ENCODE measurements around the gene ELL.
A peak's percentile ranks its signal among the peaks of the same experiment; 100 is the strongest.

The ELL gene

GRCh38 chr19:18504886-18505610, 16.8 kb downstream of the ELL start:
- DNase-seq (ENCODE audit: low read depth in 2 of 2): no peak

DNA sequence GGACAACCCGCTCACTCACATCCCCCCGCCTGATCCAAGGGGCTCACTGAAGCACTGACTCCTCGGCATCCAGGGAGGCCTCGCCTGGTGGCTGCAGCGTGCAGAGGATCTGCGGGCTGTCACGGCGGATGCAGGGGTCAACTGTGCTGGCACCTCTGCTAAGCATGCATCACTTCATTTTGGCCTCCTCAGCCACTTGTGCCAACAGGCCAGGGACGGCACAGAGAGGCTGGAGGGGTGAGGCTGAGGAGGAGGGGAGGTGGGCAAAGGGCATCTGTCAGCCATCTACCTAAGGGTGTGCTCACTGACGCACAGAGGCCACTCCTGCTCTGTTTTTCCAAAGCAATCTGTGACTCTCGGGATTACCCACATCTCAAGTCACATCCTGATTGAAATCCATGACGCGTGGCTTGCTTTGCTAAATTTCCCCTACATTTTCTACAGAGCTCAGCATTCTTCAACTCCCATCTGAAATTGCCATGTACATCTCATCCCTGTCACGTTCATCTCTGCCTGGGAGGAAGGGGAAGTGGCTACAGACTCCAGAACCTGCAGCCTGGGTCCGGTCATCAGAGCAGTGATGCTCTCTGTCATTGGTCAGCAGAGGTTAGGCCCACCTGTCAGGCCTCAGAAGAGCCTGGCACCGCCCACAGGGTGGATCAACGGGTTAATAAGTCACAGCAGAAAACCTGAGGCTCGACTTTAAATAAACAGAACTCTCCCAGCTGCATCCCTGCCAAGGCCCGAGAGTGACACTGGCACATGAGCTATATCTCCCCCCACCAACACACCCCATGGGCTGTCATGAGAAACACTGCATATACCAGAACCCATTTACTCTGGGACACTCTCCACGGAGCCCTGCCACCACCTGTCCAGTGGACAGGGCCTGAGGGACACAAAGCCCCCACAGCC, 17.6 kb downstream of the ELL start:
- DNase-seq (ENCODE audit: low read depth in 2 of 2): no peak

DNA sequence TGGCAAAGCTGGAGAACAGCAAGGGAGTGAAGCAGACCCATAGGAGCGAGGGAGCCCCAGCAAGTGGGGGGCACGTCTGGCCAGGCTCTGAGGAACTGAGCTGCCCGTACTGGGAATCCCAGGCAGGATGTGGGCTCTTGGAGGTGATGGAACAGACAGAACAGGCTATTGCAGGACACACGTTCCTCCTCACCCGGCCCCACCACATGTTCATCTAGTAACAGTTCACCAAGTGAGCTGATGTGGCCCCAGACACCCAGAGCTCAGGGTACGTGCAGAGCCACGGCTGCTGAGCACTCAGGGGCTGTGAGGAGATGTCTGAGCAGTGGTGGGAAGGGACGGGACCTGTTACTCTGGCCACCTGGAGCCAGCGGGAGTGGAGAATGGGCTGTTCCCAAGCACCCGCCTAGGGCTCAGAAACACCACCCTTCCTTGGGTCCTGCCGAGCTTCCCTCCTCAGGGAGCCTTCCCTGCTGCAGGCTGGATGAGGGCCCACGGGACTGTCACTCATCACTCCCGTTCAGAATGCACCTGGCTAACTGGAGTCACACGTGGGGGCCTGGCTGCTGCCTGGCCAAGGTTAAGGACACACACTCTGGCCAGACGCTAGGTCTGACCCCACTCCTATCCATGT, 18.4 kb downstream of the ELL start:
- no peak for DNase-seq (ENCODE audit: low read depth in 2 of 2)

GRCh38 chr19:18502638-18503294, 19.1 kb downstream of the ELL start:
- no peak for DNase-seq (ENCODE audit: low read depth in 2 of 2)

DNA sequence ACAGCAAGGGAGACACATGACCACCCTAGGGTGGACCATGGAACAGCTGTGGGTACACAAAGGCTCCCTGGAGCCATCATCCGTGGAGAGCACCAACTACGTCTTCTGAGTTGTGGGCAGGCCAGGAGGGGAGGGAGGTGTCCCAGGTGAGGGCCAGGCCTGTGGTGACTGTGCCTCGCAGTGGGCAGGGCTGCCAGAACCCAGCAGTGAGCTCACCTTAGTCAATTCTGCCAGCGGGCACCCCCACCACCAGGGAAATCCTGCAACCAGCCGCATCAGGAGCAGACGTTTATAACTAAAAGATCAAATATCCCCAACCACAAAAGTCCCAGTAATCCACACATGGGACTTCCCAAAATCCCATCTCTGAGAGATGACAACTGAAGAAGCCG, 19.6 kb downstream of the ELL start:
- no peak for DNase-seq (ENCODE audit: low read depth in 2 of 2)

DNA sequence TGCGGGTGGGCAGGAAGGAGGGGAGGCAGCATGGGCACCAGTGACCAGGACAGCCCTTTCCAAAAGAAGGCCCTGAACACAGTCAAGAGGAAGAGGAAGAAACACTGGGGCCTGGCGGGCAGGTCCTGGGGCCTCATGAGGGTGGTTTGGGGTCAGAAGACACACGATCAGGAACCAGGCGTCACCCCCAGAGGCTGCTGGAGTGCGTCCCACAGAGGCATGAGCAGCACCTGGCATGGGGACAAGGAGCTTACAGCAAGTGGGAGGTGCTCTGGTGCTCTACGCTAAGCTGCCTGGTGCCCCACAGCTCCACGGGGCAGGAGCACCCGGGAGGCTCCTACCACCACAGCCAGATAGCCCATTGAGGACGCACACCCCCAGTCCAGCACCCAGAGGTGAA, 20.0 kb downstream of the ELL start:
- DNase-seq (ENCODE audit: low read depth in 2 of 2): no peak

DNA sequence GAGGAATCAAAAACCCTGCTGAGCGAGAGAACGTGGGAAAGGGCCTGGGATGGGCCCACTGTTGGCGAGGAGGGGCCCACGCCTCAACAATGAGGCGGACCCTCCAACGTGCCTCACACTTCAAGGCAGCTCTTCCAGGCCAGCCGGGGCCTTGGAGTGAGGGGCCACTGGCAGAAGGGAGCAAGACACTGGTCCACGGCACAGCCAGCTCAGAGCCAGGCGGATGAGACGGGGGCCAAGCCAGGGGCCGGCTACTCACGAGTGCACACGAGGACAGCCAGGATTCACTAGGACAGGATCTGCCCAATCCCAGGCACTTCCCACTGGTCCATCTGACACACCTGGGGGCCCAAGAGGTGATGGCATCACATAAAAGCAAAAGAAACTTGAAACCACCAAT, 20.5 kb downstream of the ELL start:
- no peak for DNase-seq (ENCODE audit: low read depth in 2 of 2)

- no peak for DNase-seq (ENCODE audit: low read depth in 2 of 2)
Observed at GRCh38 chr19:18500799-18501198, 21.1 kb downstream of the ELL start.

DNA sequence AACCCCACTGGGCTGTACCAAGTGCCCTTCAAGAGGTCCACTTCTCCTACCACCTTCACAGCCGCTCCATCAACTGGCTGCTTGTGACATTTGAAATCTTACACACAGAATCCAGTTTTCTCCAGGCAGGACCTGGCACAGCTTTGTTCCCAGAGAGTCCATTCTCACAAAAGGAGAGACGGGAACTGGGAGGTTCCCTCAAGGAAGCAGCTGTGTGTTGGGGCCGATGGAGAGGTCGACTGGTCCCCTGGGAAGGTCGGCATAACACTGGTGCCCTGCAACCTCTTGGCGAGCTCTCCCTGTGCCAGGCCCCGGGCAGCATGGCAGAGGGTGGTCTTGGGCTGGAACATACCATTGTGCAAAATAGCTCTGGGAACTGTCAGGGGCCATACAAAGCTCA, 21.5 kb downstream of the ELL start:
- no peak for DNase-seq (ENCODE audit: low read depth in 2 of 2)

DNA sequence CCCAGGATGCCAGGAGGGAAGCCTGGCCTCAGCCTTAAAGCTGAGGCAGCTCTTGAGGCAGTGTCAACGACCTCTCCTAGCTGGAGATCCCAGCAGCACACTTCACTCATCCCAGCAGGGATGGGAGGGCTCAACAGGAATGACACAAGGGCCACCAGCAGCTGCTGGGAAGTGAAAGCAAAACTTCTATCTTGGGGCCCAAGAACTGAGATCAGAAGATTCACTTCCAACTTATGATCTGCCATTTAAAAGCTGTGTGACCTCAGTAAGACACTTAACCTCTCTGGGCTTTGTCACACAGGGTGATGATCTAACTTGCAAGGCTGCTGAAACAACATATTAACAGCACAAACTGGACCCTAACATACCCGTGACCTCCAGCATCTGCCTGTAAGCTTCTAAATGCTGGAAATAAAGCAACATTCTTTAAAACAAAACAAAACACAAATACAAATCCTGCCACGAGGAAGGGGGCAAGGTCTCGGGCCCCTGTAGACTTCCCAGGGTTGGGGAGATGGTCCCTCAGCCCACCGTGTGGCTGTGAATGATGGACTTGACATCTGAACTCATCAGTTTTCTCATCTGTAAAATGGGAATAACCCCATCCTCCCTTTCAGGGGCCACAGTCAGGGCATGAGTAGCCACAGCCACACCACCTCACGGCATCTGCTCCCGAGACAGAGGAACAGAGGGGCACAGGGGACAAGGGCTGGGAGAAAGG, 22.7 kb downstream of the ELL start:
- no peak for DNase-seq (ENCODE audit: low read depth in 2 of 2)

DNA sequence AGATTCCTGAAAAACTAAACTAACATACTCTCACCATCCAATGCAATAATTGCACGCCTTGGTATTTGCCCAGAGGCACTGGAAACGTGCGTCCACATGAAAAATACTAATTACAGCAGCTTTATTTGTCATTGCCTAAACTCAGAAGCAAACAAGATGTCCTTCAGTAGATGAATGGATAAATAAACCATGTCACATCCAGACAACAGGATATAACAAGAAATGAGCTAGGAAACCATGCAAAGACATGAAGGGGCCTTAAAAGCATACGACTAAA, 25.0 kb downstream of the ELL start:
- DNase-seq (ENCODE audit: low read depth in 2 of 2): no peak

DNA sequence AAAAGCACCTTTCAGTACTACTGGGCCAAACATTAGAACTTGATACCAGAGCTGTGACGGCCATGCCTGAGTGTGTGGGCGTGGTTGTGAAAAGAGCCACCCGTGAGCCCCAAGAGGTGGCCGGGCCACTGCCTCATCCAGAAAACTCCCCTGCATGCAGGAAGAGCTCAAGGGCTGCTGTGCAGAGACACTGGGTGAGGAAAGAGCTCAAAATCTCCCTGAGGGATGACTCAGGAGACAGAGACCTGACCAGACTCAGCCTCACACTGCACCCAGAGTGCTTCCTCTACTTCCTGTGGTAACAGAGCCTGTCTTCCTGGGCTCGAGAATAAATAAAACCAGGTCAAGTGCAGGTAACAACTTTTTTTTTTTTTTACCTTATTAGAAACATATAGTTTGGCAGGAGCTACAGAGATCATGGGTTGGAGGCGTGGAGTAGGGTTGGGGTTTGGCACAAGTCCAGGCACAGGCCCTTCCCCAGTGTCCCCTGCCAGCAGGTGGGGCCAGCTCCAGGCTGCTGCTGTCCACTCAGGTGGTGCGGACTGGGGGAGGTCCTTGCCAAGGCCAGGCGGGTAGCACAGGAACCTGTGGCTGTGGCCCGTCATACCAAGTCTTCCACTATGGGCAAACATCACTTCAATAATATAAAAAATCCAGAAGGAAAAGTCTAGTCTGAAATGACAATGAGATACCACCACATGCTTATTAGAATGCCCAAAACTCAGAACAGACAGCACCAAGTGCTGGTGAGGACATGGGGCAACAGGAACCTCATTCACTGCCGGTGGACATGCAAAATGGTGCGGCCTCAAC, 25.5 kb downstream of the ELL start:
- DNase-seq (ENCODE audit: low read depth in 2 of 2): peak in 1 of 2 donors; percentile 42

DNA sequence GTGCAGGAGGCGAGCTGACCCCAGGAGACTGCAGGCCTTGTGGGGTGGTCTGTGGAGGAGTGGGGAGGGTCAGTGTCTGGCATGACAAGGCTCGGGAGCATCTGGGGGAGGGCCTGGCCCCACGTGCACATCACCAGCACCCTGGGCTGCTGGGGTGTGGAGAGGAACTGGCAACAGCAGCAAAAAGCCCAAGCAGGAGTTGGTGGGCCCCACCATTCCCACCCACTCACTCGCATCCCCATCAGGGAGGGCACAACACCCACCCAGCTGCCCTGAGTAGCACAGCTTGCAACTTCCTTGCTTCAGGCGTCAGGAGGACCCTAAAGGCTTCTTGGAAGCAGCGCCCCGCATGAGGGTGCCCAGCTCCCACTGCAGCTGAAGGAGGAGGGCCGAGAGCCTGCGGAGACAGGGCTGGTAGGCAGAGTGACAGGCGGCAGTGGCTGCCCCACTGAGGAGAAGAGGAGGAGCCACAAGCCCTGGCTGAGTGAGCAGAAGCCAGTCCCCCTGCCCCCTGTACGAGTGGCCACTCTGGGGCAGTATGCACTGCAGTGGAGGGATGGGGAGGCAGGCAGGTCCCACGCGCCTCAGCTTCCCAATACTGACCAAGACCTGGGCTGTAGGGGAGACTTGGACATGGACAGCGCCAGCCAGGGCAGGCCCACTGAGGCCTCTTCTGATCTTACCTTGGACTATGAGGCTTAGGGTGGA, 26.5 kb downstream of the ELL start:
- DNase-seq (ENCODE audit: low read depth in 2 of 2): no peak

- no peak for DNase-seq (ENCODE audit: low read depth in 2 of 2)
Observed at GRCh38 chr19:18494267-18494607, 27.6 kb downstream of the ELL start.

DNA sequence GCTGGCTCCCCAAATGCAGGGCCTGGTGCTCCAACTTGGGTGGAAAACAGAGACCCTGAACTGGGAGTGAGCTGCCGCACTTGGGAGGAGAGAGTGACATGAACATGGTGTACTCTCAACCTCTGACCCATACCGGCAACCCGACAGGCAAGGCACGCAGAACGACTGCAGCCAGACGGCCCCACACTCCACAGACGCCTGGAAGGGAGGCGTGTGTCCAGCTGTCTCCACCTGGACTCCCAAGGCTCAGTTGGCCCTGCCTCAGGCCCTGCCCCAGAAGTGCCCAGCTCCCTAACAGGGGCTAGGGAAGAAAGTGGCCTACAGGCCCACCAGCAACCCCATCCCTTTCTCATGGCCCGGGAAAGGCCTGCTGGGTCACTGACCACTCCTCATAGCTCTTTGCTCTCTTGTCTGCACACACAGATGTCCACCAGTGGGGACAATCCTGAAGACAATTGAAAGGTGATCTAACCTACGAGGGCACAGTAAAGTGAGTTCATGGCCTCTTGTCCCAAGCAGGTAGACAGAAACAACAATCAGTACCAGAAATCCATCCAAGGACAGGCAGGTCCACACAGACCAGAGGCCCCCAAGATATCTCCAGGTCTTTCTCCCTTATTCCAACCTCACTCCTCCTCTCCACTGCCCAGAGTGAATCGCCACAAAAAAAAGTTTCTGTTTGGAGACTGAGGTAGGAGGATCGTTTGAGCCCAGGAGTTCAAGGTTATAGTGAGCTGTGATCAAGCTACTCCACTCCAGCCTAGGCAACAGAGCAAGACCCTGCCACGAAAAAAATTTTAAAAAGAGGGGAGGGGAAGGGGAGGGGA, 28.2 kb downstream of the ELL start:
- DNase-seq (ENCODE audit: low read depth in 2 of 2): no peak

- no peak for DNase-seq (ENCODE audit: low read depth in 2 of 2)
Observed at GRCh38 chr19:18491995-18492953, 29.6 kb downstream of the ELL start.

GRCh38 chr19:18490728-18491127, 31.1 kb downstream of the ELL start:
- DNase-seq (ENCODE audit: low read depth in 2 of 2): no peak

- DNase-seq (ENCODE audit: low read depth in 2 of 2): no peak
Observed at GRCh38 chr19:18489627-18490184, 32.2 kb downstream of the ELL start.
